HEK293T (cell line): Measurements from ENCODE around the gene RPL35A.
"Not testable (repeated sequence)": the region's sequence is repeated elsewhere in the genome, so short reads cannot be mapped to it uniquely, and the experiment has no call there.

Experiments
- BHLHE40 ChIP-seq: fragments of 450-650 bp; IDR thresholded peaks from 2 replicates; pipeline ENCODE4 v1.6.1; 2016; ENCODE audit warnings: mild to moderate bottlenecking, moderate library complexity, borderline replicate concordance
- ELF4 ChIP-seq: fragments of 450-650 bp; IDR thresholded peaks from 2 replicates; pipeline ENCODE4 v1.6.1; 2017; ENCODE audit warnings: antibody characterized with exemption
- FOXK2 ChIP-seq: fragments of 450-650 bp; IDR thresholded peaks from 2 replicates; pipeline ENCODE4 v1.6.1; 2016; ENCODE audit warnings: mild to moderate bottlenecking
- FOXM1 ChIP-seq: fragments of 450-650 bp; IDR thresholded peaks from 2 replicates; pipeline ENCODE4 v1.6.1; 2017; ENCODE audit warnings: mild to moderate bottlenecking, borderline replicate concordance
- L3MBTL2 ChIP-seq: fragments of 450-650 bp; conservative IDR thresholded peaks from 2 replicates; pipeline ENCODE4 v1.6.1; 2016; ENCODE audit warnings: mild to moderate bottlenecking
- LEF1 ChIP-seq: fragments of 450-650 bp; IDR thresholded peaks from 2 replicates; pipeline ENCODE4 v1.6.1; 2017; ENCODE audit warnings: mild to moderate bottlenecking, borderline replicate concordance
- PKNOX1 ChIP-seq: fragments of 450-650 bp; IDR thresholded peaks from 2 replicates; pipeline ENCODE4 v1.6.1; 2016
- SP1 ChIP-seq: fragments of 450-650 bp; IDR thresholded peaks from 2 replicates; pipeline ENCODE4 v1.6.1; 2017
- SUZ12 ChIP-seq: fragments of 450-650 bp; IDR thresholded peaks from 2 replicates; pipeline ENCODE4 v1.6.1; 2016; ENCODE audit warnings: mild to moderate bottlenecking
- TARDBP ChIP-seq: fragments of 450-650 bp; IDR thresholded peaks from 2 replicates; pipeline ENCODE4 v1.6.1; 2016
- ZNF384 ChIP-seq: fragments of 450-650 bp; IDR thresholded peaks from 2 replicates; pipeline ENCODE4 v1.6.1; 2016

DNA sequence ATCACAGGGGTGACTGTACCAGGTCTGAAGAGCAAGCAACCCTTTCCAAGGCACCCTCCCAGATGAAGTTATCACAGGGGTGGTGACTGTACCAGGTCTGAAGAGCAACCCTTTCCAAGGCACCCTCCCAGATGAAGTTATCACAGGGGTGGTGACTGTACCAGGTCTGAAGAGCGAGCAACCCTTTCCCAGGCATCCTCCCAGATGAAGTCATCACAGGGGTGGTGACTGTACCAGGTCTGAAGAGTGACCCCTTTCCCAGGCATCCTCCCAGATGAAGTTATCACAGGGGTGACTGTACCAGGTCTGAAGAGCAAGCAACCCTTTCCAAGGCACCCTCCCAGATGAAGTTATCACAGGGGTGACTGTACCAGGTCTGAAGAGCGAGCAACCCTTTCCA lies 41.4 kb upstream of the RPL35A start:
- TF ChIP-seq ZNF384, SUZ12, LEF1, ELF4, FOXM1, BHLHE40, FOXK2, L3MBTL2, SP1, PKNOX1, TARDBP: not testable (repeated sequence)
